OCI-LY7 (cell line): ENCODE measurements around the gene NQO1.

ENCODE experiments used
- EZH2phosphoT487 ChIP-seq: fragments of 200-600 bp; sonication (generic); IDR thresholded peaks from 2 replicates; pipeline ENCODE4 v1.6.1; 2018; ENCODE audit warnings: low read depth, borderline replicate concordance, mild to moderate bottlenecking, mixed run types, antibody characterized with exemption, low read length, moderate library complexity, mixed read lengths
- TF ChIP-seq, protein P1 (sequence below): fragments of 200-600 bp; sonication (generic); conservative IDR thresholded peaks from 2 replicates; pipeline ENCODE4 v1.5.1; 2014; ENCODE audit warnings: mild to moderate bottlenecking, antibody characterized with exemption, low read length, moderate library complexity, mixed read lengths

DNA sequence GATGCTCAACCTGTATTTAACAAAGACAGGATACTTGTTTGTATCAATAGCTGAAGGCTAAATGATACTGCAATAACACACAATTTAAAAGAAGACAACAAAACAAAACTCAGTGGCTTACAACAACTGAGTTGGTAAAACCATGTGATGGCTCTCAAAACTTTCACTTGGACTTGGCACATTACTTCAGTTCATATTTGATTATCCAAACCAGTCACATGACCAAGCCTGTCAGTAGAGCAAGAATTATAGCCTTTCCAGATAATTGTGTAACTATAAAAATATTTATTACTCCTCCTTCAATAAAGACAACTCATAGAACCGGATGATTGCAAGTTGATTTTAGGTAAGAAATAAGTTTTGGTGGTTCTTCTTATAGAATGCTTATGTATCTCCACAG lies 56.8 kb downstream of the NQO1 start:
- TF ChIP-seq, protein P1, sequence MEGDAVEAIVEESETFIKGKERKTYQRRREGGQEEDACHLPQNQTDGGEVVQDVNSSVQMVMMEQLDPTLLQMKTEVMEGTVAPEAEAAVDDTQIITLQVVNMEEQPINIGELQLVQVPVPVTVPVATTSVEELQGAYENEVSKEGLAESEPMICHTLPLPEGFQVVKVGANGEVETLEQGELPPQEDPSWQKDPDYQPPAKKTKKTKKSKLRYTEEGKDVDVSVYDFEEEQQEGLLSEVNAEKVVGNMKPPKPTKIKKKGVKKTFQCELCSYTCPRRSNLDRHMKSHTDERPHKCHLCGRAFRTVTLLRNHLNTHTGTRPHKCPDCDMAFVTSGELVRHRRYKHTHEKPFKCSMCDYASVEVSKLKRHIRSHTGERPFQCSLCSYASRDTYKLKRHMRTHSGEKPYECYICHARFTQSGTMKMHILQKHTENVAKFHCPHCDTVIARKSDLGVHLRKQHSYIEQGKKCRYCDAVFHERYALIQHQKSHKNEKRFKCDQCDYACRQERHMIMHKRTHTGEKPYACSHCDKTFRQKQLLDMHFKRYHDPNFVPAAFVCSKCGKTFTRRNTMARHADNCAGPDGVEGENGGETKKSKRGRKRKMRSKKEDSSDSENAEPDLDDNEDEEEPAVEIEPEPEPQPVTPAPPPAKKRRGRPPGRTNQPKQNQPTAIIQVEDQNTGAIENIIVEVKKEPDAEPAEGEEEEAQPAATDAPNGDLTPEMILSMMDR, result no peak
- TF ChIP-seq EZH2phosphoT487, result no peak
